WERI-Rb-1 (cell line): Measurements from ENCODE around the gene HIVEP2.

Experiments used
- DNase-seq: peaks from one replicate; pipeline ENCODE4 v3.0.0-alpha.2; 2020
- H3K27ac ChIP-seq: fragments of 250-450 bp; sonication (Bioruptor Pico); 2 replicates; pipeline ENCODE4 v1.5.1; 2020; ENCODE audit warnings: mild to moderate bottlenecking, moderate library complexity
- H3K27me3 ChIP-seq: fragments of 250-450 bp; sonication (Bioruptor Pico); 2 replicates; pipeline ENCODE4 v1.5.1; 2021; ENCODE audit warnings: mild to moderate bottlenecking, low read depth, moderate library complexity; ENCODE audit not compliant: insufficient read depth, severe bottlenecking
- H3K36me3 ChIP-seq: fragments of 250-450 bp; sonication (Bioruptor Pico); 2 replicates; pipeline ENCODE4 v1.5.1; 2020; ENCODE audit warnings: mild to moderate bottlenecking, moderate library complexity
- H3K4me3 ChIP-seq: 2 replicates; pipeline ENCODE4 v1.5.1; 2011; ENCODE audit warnings: low read depth, mild to moderate bottlenecking, control low read depth, low read length
- H3K9me3 ChIP-seq: fragments of 250-450 bp; sonication (Bioruptor Pico); 2 replicates; pipeline ENCODE4 v1.5.1; 2021; ENCODE audit warnings: mild to moderate bottlenecking, moderate library complexity; ENCODE audit not compliant: severe bottlenecking
- CTCF ChIP-seq: IDR thresholded peaks from 2 replicates; pipeline ENCODE4 v1.5.1; 2011; ENCODE audit warnings: low read depth, mild to moderate bottlenecking, control low read depth, inconsistent platforms, low read length

The HIVEP2 gene

GRCh38 chr6:142909686-142910085, 35.3 kb downstream of the HIVEP2 start:
- DNase-seq = no peak
- no peak for TF ChIP-seq CTCF
- H3K27me3 ChIP-seq = no peaks in the 10 kb centered on the region
- H3K4me3 ChIP-seq = no peak overlapping the region
- H3K36me3 ChIP-seq = no peaks in the 10 kb centered on the region
- no peaks in the 10 kb centered on the region for H3K9me3 ChIP-seq
- H3K27ac ChIP-seq = no peak overlapping the region

- no peak overlapping the region for H3K27ac ChIP-seq
- no peak for DNase-seq
- no peaks in the 10 kb centered on the region for H3K9me3 ChIP-seq
- no peak for TF ChIP-seq CTCF
- H3K27me3 ChIP-seq = no peaks in the 10 kb centered on the region
- no peak overlapping the region for H3K4me3 ChIP-seq
- no peaks in the 10 kb centered on the region for H3K36me3 ChIP-seq
Measured at GRCh38 chr6:142908235-142908634, 36.7 kb downstream of the HIVEP2 start.

GRCh38 chr6:142907544-142907943, 37.4 kb downstream of the HIVEP2 start:
- no peak overlapping the region for H3K27ac ChIP-seq
- no peak overlapping the region for H3K4me3 ChIP-seq
- TF ChIP-seq CTCF = no peak

GRCh38 chr6:142906945-142907470, 38.0 kb downstream of the HIVEP2 start:
- Histone ChIP-seq H3K27ac (no peak overlapping the region), H3K27me3 (no peaks in the 10 kb centered on the region), H3K4me3 (no peak overlapping the region), H3K36me3 (no peaks in the 10 kb centered on the region), H3K9me3 (no peaks in the 10 kb centered on the region)
- no peak for TF ChIP-seq CTCF
- no peak for DNase-seq

More at GRCh38 chr6:142907544-142907943, 37.4 kb downstream of the HIVEP2 start:
- H3K36me3 ChIP-seq = no peaks in the 10 kb centered on the region
- no peaks in the 10 kb centered on the region for H3K9me3 ChIP-seq
- no peaks in the 10 kb centered on the region for H3K27me3 ChIP-seq
- DNase-seq = no peak

- Histone ChIP-seq H3K27me3 (no peaks in the 10 kb centered on the region), H3K9me3 (no peaks in the 10 kb centered on the region), H3K4me3 (no peak overlapping the region), H3K36me3 (no peaks in the 10 kb centered on the region), H3K27ac (no peak overlapping the region)
- no peak for TF ChIP-seq CTCF
- DNase-seq = no peak
Measured at GRCh38 chr6:142903812-142904211, 41.2 kb downstream of the HIVEP2 start.

GRCh38 chr6:142902636-142903053, 42.3 kb downstream of the HIVEP2 start:
- TF ChIP-seq CTCF = no peak
- Histone ChIP-seq H3K27me3 (no peaks in the 10 kb centered on the region), H3K36me3 (no peaks in the 10 kb centered on the region), H3K27ac (no peak overlapping the region), H3K9me3 (no peaks in the 10 kb centered on the region), H3K4me3 (no peak overlapping the region)
- DNase-seq = no peak
